Stomach (tissue), 9 donors: ENCODE measurements around the gene KIAA1958. TPM values are rescaled to one million over a fixed set of nuclear protein-coding genes. Genes with fewer than 3 reads are reported as not detected.

Source experiments
- DNase-seq, 2 donors: peaks; one replicate each; pipeline versions ENCODE4 v3.0.0 to v3.0.0-alpha.2; 2013 to 2019
- H3K27ac ChIP-seq, 5 donors: fragments of 200-600 bp in 4 of 5; sonication (generic) in 4 of 5; one replicate each; pipeline ENCODE4 v1.5.1; 2013 to 2019; ENCODE audit warnings: mild to moderate bottlenecking in 1 of 5, moderate library complexity in 1 of 5
- H3K27me3 ChIP-seq, 3 donors: fragments of 200-600 bp; sonication (generic); one replicate each; pipeline ENCODE4 v1.5.1; 2017 to 2019; ENCODE audit warnings: mixed run types in 1 of 3
- H3K36me3 ChIP-seq, 4 donors: fragments of 200-600 bp; sonication (generic); 1 replicate in 3 of 4; 2 replicates in 1 of 4; pipeline ENCODE4 v1.5.1; 2016 to 2019
- H3K4me1 ChIP-seq, 4 donors: fragments of 200-600 bp; sonication (generic); one replicate each; pipeline ENCODE4 v1.5.1; 2016 to 2019
- H3K4me3 ChIP-seq, 4 donors: fragments of 200-600 bp; sonication (generic) in 3 of 4; one replicate each; pipeline ENCODE4 v1.5.1; 2016 to 2019; ENCODE audit warnings: mild to moderate bottlenecking in 1 of 4
- H3K9me3 ChIP-seq, 4 donors: fragments of 200-600 bp; sonication (generic); one replicate each; pipeline ENCODE4 v1.5.1; 2016 to 2019
- CTCF ChIP-seq, 7 experiments: fragments of 450-650 bp in 4 of 7; fragments of 200-600 bp in 3 of 7; sonication (generic) in 3 of 7; IDR thresholded peaks; one replicate each; pipeline ENCODE4 v1.5.1; 2016 to 2019; ENCODE audit warnings: antibody characterized with exemption in 7 of 7, control low read depth in 2 of 7, mild to moderate bottlenecking in 1 of 7
- EP300 ChIP-seq: sonication (generic); formaldehyde crosslinking; IDR thresholded peaks from one replicate; pipeline ENCODE4 v1.6.1; 2017; ENCODE audit warnings: antibody characterized with exemption
- POLR2A ChIP-seq, 4 donors: fragments of 450-650 bp; IDR thresholded peaks; one replicate each; pipeline ENCODE4 v1.6.1; 2016; ENCODE audit warnings: antibody characterized with exemption in 4 of 4, control low read depth in 2 of 4, mild to moderate bottlenecking in 1 of 4, moderate library complexity in 1 of 4
- POLR2AphosphoS5 ChIP-seq, 3 donors: sonication (generic); formaldehyde crosslinking; IDR thresholded peaks; one replicate each; pipeline ENCODE4 v1.6.1; 2016; ENCODE audit warnings: antibody characterized with exemption in 3 of 3
- WGBS, 5 donors: extraction: QIAGEN DNeasy Blood & Tissue Kit in 3 of 5; methylation state at CpG; one replicate each; pipeline versions ENCODE4 v1.1.5 to v1.1.7; 2013 to 2018; 5-methylcytosine and 5-hydroxymethylcytosine counted together
- intact Hi-C: fragments of 100-400 bp; cut with DNase I; formaldehyde crosslinking; loops from one replicate; pipeline ENCODE4 v1.15.1; 2023; ENCODE audit warnings: low total_unique reads
- polyA plus RNA-seq, 3 donors: library from polyadenylated mRNA; stranded (reverse); fragments of 200-250 nt; gene quantifications; one replicate each; pipeline ENCODE4 v1.2.3, GENCODE V29; 2013
- total RNA-seq, 5 donors: library from RNA; depleted of rRNA; stranded (reverse); fragments of >200 nt; gene quantifications; one replicate each; pipeline versions ENCODE4 v1.1.0 to v1.2.3, GENCODE V29; 2014 to 2016
- donor health status: healthy with polysubstance abuse.
- donor health status: Bipolar disorder and iron deficiency.
- donor health status: healthy.

Gene KIAA1958
- total and polyA plus RNA-seq, 8 donors, result 0.60 to 77.7 (median 12.8) TPM

GRCh38 chr9:112473986-112474385, 12.6 kb upstream of the KIAA1958 start:
- 87 to 98% (median 96%) methylated on average over 2 of the region's 2 CpGs for WGBS, 5 donors
- Histone ChIP-seq H3K27ac (no peak overlapping the region), H3K4me1 (no peaks in the 10 kb centered on the region), H3K9me3 (peaks cover 0 to 21% (median 8%) of the 10 kb centered on the region in 4 donors), H3K4me3 (no peak overlapping the region), H3K36me3 (peaks cover 0 to 53% (median 28%) of the 10 kb centered on the region in 4 donors), H3K27me3 (no peaks in the 10 kb centered on the region)
- no peak for DNase-seq
- intact Hi-C loops, result no loop called here
- TF ChIP-seq CTCF (IDR thresholded peaks at IDR 0.05) (no peak), POLR2A (IDR thresholded peaks at IDR 0.05) (no peak), POLR2AphosphoS5 (IDR thresholded peaks at IDR 0.05) (no peak), EP300 (no peak)

GRCh38 chr9:112475318-112475717, 11.3 kb upstream of the KIAA1958 start:
- Histone ChIP-seq H3K9me3 (peaks cover 0 to 21% (median 8%) of the 10 kb centered on the region in 4 donors), H3K4me3 (no peak overlapping the region), H3K27me3 (no peaks in the 10 kb centered on the region), H3K4me1 (no peaks in the 10 kb centered on the region), H3K27ac (no peak overlapping the region), H3K36me3 (peaks cover 0 to 48% (median 26%) of the 10 kb centered on the region in 4 donors)
- intact Hi-C loops, result no loop called here
- 91 to 100% (median 97%) methylated on average over 1 of the region's 1 CpG for WGBS, 5 donors
- DNase-seq, result no peak
- no peak for TF ChIP-seq CTCF (IDR thresholded peaks at IDR 0.05)
- no peak for TF ChIP-seq EP300
- TF ChIP-seq POLR2AphosphoS5 (IDR thresholded peaks at IDR 0.05), result no peak

- WGBS, 5 donors, result 89 to 100% (median 95%) methylated on average over 2 of the region's 2 CpGs
- Histone ChIP-seq H3K4me1 (no peaks in the 10 kb centered on the region), H3K27me3 (no peaks in the 10 kb centered on the region), H3K27ac (no peak overlapping the region), H3K4me3 (no peak overlapping the region), H3K9me3 (peaks cover 0 to 21% (median 8%) of the 10 kb centered on the region in 4 donors), H3K36me3 (peaks cover 0 to 30% (median 7%) of the 10 kb centered on the region in 4 donors)
- no peak for DNase-seq
- no peak for TF ChIP-seq POLR2AphosphoS5 (IDR thresholded peaks at IDR 0.05)
- no peak for TF ChIP-seq EP300
- no peak for TF ChIP-seq CTCF (IDR thresholded peaks at IDR 0.05)
- TF ChIP-seq POLR2A (IDR thresholded peaks at IDR 0.05), result no peak
- intact Hi-C loops, result no loop called here
These were observed 9.3 kb upstream of the KIAA1958 start for GRCh38 chr9:112477330-112477729.

GRCh38 chr9:112479221-112479620, 7.4 kb upstream of the KIAA1958 start:
- TF ChIP-seq CTCF (IDR thresholded peaks at IDR 0.05), result no peak
- no peak for TF ChIP-seq POLR2AphosphoS5 (IDR thresholded peaks at IDR 0.05)
- no peak for TF ChIP-seq POLR2A (IDR thresholded peaks at IDR 0.05)
- no peak overlapping the region for H3K27ac ChIP-seq
- peaks cover 0 to 21% (median 8%) of the 10 kb centered on the region in 4 donors for H3K9me3 ChIP-seq
- no peaks in the 10 kb centered on the region for H3K27me3 ChIP-seq
- intact Hi-C loops, result no loop called here
- no peak overlapping the region for H3K4me3 ChIP-seq
- peaks cover 0 to 28% (median 4%) of the 10 kb centered on the region in 4 donors for H3K36me3 ChIP-seq
- DNase-seq, result no peak
- H3K4me1 ChIP-seq, result no peaks in the 10 kb centered on the region
